HT1080 (cell line): ENCODE results near the gene ZNF431. TPM values are rescaled to one million over a fixed set of nuclear protein-coding genes. Genes with fewer than 3 reads are reported as not detected.
"Not testable (repeated sequence)": the region's sequence is repeated elsewhere in the genome, so short reads cannot be mapped to it uniquely, and the experiment has no call there.

Source experiments
- DNase-seq: peaks from one replicate; pipeline ENCODE4 v3.0.0-alpha.2; 2015; ENCODE audit warnings: low read depth
- polyA plus RNA-seq, 2 experiments: library from polyadenylated mRNA; depleted of rRNA; stranded (reverse); fragments of >200 nt; gene quantifications; 2 replicates each; pipeline ENCODE4 v1.2.3, GENCODE V29; 2015
- total RNA-seq: library from RNA; depleted of rRNA; stranded (reverse); fragments of >200 nt; shearing (Covaris generic); gene quantifications from 2 replicates; pipeline ENCODE4 v1.2.3, GENCODE V29; 2014; rRNA removed

Gene ZNF431
- total RNA-seq = 4.9 and 7.2 TPM in 2 replicates
- polyA plus RNA-seq (2015; cell fraction: cytosol; rRNA removed) = 4.4 and 4.8 TPM in 2 replicates
- 17.3 and 25.8 TPM in 2 replicates for polyA plus RNA-seq (2015; cell fraction: nucleus; rRNA removed)

- DNase-seq = peak; percentile 95
Observed at GRCh38 chr19:21141787-21142464, at the start of gene ZNF431. ZNF431 (plus strand) TSS chr19:21142040; CDS start chr19:21142184, 144 bp downstream.

GRCh38 chr19:21092109-21092508 is 49.7 kb upstream of the ZNF431 start:
- peak; percentile 1 for DNase-seq

- DNase-seq = no peak
Observed at GRCh38 chr19:21094347-21095025, 47.4 kb upstream of the ZNF431 start.

GRCh38 chr19:21098291-21098690 is 43.5 kb upstream of the ZNF431 start:
- no peak for DNase-seq

- DNase-seq = no peak
Observed at GRCh38 chr19:21101521-21102242, 40.2 kb upstream of the ZNF431 start.

GRCh38 chr19:21109116-21109515 is 32.7 kb upstream of the ZNF431 start:
- DNase-seq = no peak

GRCh38 chr19:21110183-21110582 is 31.7 kb upstream of the ZNF431 start:
- no peak for DNase-seq

GRCh38 chr19:21115430-21115829 is 26.4 kb upstream of the ZNF431 start:
- no peak for DNase-seq

GRCh38 chr19:21117041-21117907 is 24.6 kb upstream of the ZNF431 start:
- DNase-seq = no peak

GRCh38 chr19:21126078-21126477 is 15.8 kb upstream of the ZNF431 start:
- DNase-seq = no peak

- DNase-seq = no peak
Observed at GRCh38 chr19:21127001-21127400, 14.8 kb upstream of the ZNF431 start.

GRCh38 chr19:21127898-21128297 is 13.9 kb upstream of the ZNF431 start:
- no peak for DNase-seq

- no peak for DNase-seq
Observed at GRCh38 chr19:21128901-21129698, 12.7 kb upstream of the ZNF431 start.

GRCh38 chr19:21130097-21130775 is 11.6 kb upstream of the ZNF431 start:
- DNase-seq = no peak

- DNase-seq = no peak
Observed at GRCh38 chr19:21133633-21134032, 8.2 kb upstream of the ZNF431 start.

GRCh38 chr19:21134934-21135366 is 6.9 kb upstream of the ZNF431 start:
- DNase-seq = no peak

GRCh38 chr19:21135433-21135832 is 6.4 kb upstream of the ZNF431 start:
- DNase-seq = no peak

GRCh38 chr19:21138130-21138529 is 3.7 kb upstream of the ZNF431 start:
- no peak for DNase-seq

GRCh38 chr19:21141006-21141405 is 834 bp upstream of the ZNF431 start:
- DNase-seq = not testable (repeated sequence)

- DNase-seq = no peak
Observed at GRCh38 chr19:21143428-21143827, 1.6 kb downstream of the ZNF431 start.
